NCI-H2171 treated with DMSO at 0.1 percent for 48 hours (cell line): ENCODE measurements around the gene GRPEL2.
A peak's percentile ranks its signal among the peaks of the same experiment; 100 is the strongest.
"Not testable (repeated sequence)": the region's sequence is repeated elsewhere in the genome, so short reads cannot be mapped to it uniquely, and the experiment has no call there.

Source experiments
- DNase-seq: peaks from one replicate; lab custom pipeline; 2025; lab: John Stamatoyannopoulos, UW

The GRPEL2 gene

GRCh38 chr5:149376711-149377447 is 31.6 kb downstream of the GRPEL2 start:
- no peak for DNase-seq

DNA sequence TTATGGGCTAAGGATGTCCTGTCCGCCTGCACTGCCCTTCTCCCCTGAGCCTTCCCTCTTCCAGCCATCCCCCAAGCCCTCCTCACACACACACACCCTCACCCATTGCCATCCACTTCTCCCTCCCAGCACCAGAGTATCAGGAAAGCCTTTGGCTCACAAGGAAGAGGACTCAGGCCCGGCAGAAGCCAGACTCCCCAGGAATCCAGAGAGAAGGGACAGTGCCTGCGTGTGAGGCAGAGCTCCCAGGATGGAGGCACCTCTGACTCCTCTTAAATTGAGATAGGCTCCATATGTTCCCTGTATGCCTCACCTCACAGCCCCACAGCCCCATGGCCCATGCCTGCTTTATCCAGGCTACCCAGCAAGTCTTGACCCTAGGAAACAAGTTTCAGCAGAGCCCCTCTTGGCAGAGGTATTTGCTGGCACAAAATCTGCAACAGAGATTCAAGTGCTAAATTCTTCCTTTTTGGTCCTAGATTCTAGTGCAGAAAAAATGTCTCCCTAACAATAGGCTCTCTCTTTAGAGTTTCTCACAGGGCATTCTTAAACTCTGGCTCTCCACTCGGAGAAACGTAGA is 33.0 kb downstream of the GRPEL2 start:
- no peak for DNase-seq

DNA sequence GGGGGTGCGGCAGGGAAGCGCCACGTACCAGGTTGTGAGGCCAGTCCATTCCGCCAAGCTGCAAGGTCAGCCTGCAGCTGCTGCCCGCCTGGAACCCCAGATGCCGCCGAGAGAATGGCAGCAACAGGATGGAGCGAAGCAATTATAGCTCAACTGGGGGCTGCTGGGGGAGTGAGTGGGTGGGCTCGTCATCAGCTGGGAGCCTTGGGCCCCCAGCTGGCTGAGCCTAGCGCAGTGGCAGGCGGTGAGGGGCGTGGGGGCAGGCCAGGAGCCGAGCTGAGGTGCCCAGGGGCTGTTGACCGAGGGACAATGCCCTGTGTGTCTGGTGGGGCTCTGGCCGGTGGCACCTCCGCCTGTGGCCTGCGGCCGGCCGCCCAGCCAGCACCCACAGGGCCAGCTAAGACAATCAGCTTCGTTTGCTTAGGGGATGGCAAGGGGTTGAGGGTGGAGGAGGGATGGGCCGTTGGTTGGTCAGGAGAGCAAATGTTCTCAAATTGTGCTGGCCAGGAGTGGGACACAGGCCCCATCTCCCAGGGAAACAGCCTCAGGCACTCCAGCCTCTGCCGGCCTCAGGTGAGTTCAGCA is 34.0 kb downstream of the GRPEL2 start, which contains the start of gene IL17B:
TSS of gene IL17B (minus strand) at position 116 of the 585 bp plus-strand sequence. CDS start at position 49, 67 bp downstream.
- no peak for DNase-seq

DNA sequence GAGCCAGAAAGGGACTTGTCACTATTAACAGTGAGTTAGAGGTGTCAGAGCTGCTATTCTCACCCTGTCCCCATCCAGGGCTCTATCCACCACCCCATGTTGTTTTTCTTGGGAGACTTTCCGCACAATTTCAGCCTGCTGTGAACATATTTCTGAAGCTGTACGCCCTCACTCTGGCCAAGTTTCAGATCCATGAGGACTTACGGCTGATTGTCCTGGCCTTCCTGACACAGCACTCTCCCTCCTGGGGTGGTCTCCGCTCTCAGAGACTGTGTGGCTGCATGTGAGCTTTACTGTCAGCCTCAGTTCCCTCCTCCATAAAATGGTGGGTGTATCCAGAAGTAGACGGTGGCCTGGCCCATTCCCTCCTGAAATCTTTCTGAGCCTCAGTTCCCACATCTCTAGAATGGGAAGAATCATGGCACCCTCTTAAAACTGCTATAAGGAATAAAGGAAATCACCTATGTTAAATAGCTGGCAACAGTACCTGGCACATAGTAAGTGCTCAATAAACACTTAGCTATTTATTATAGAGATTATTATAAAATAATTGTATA is 34.6 kb downstream of the GRPEL2 start:
- no peak for DNase-seq

GRCh38 chr5:149380466-149381121 is 35.3 kb downstream of the GRPEL2 start:
- no peak for DNase-seq

DNA sequence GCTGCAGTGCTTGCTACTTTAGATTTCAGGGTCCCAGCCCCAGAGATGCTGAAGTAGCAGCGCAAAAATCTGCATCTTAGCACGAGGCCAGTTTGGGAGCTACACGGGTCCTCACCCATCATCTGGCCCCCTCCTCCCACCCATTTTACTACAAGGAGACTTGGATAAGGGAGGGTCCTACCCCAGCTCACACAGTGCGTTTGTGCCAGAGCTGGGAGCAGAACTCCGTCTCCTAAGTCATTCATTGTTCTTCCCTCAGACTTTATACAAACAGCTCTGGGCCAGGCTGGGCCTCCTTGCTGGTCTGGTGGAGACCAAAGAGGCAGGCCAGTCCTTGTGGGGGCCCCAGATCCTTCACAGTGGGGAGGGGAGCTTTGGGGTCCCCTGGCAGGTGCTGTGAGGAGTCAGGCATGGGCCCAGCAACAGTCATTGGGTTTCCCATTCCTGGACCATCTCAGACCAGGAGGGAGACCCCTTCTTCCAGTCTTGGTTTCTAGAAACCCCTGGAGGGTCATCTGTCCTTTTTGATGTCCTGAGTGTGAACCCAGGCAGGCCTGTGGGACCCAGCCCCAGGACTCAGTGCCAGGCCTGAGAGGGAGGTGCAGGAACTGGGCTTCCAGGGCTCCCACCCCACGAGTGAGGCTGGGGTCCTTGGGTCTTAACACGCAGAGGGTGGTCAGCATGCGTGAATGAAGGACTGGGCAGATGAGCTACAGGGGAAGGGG is 36.1 kb downstream of the GRPEL2 start:
- DNase-seq, result no peak

- DNase-seq, result peak; percentile 31
Observed at GRCh38 chr5:149381986-149382338, 36.7 kb downstream of the GRPEL2 start.

DNA sequence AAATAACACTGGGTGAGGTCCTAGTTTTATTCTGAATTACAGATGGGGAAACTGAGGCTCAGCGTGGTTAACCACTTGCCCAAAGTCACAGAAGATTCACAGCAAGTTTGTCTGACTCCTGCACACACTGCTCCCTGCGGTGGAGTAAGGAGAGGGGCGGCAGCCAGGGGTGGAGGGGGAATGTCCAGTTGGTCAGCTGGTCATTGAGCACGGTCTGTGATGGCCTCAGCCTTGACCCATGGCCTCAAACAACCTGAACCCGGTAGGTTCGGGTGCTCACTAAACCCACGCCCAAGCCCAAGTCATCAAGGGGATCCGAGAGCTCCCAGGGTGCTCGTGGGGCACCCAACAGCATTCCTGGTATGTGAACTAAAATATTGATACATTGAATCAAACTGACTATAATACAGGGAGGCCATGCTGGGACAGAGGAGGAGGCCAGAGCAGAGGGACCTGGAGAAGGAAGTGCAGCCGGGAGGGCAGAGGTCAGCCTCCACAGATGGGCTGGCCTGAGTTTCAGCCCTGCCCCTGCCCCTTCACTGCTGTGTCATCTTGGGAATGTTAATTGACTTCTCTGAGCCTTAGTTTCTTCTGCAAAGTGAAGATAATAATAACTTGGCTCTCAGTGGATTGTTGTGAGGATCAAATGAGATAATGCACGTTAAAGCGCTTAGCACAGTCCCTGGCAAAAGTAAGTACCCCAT is 37.4 kb downstream of the GRPEL2 start:
- DNase-seq, result no peak

GRCh38 chr5:149383399-149383798 is 38.1 kb downstream of the GRPEL2 start:
- no peak for DNase-seq

- no peak for DNase-seq
Observed at GRCh38 chr5:149386166-149386565, 40.9 kb downstream of the GRPEL2 start.

DNA sequence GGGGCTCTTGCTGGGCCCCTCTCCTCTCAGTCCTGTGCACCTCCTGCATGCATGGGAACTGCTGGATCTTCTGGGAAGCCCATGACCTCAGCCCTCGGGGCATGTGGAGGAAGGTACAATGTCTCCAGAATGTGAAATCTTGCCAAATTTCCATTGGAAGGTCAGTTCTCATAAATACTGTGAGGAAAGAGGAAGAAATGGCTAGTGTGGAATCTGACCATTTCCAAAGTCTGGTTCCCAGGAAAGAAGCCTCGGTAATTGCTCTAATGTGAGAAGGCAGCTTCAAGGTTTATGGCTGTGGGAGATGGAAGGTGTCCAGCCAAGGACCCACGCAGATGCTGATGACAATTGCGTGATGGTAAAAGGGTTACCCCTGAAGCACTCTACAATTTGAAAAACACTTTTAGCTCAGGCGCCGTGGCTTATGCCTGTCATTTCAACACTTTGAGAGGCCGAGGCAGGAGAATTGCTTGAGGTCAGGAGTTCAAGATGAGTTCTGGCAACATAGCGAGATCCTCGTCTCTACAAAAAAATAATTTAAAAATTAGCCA is 41.9 kb downstream of the GRPEL2 start:
- DNase-seq, result no peak

GRCh38 chr5:149387982-149388381 is 42.7 kb downstream of the GRPEL2 start:
- DNase-seq, result no peak

DNA sequence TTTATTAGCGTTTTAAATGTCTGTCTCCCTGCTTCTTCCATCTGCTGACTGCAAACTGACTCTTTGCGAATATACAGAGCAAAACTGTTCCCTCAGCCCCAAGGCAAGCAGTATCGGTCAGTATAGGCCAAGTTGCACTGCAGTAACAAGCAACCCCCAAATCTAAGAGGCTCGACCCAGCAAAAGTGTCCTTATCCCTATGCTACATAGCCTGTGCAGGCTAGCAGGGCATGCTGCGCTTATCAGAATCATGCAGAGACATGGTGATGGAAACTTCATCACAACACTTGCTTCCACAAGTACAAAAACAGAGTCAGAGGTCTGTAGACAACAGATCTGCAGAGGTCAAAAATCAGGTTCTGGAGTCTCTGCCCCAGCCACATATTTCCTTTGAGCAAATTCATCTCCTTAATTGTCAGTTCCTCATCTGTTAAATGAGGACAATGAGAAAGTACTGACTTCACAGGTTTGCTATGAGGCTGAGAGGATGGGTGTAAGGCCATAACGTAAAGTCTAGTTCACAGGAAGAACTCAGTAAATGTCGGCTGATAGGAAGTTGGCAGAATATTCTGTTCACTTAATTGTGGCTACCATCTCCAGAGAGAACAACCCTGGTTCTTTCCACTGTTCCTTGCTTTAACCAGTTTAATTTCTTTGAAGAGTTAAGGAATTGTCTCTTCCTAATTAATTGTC is 43.3 kb downstream of the GRPEL2 start:
- no peak for DNase-seq

DNA sequence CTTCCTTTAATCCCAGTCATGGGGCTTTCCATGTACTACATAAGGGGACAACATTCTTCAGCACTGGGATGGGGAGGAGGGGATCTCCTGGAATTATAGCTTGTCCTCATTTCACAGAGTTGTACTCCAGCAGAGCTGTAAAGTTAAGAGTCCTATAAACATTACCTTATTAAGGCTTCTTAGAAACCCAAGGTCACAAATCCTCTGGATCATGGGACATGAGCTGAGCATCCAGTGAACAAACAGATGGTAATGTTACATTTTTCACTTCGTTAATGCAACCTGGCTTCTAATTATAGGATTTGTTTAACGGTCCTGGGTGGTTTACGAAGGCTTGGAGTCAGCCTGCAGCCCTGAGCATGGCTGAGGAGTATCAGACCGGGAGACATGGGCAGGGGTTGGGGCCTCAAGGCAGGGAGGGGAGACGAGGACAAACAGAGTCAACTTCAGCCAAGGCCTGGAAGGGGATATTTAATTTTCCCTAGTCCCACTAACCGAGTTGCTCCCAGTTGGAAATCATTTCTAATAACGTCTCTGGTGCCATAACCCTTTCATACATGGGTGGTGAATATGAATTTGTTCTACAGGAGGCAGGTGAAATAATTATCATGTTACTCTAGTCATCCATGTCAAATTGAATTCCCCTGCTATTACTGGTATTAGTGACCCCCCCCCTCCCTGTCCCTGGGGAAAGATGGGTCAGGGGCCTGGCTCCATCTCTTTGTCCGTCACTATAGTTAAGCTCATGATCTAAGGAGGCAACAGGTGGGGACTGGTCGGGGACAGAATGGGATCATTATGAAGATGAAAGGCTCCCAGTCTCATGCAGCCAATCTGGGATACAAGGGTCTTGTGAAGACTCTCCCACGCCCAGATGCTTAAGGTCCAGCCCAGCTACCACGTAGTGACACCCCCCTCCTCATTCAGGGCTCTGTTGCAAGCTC is 44.5 kb downstream of the GRPEL2 start:
- no peak for DNase-seq

- not testable (repeated sequence) for DNase-seq
Observed at GRCh38 chr5:149391076-149391475, 45.8 kb downstream of the GRPEL2 start.

- no peak for DNase-seq
Observed at GRCh38 chr5:149391524-149391923, 46.2 kb downstream of the GRPEL2 start.

DNA sequence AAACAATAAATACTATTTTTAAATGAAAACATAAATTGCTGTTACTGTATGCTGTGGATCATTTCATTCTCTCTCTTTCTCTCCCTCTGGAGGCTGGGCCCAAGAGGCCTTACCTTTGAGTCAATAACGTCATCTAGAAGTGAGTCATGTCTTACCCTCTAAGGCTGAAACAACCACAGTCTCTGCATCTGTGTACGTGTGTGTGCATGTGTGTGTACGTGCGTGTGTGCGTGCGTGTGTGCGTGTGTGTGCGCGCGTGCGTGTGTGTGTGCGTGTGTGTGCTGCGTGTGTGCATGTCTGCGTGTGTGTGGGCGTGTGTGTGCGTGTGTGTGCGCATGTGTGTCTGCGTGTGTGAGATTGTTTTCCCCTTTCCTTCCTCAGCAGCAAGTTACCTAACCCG is 47.4 kb downstream of the GRPEL2 start:
- DNase-seq, result no peak

GRCh38 chr5:149394996-149395395 is 49.7 kb downstream of the GRPEL2 start:
- not testable (repeated sequence) for DNase-seq

DNA sequence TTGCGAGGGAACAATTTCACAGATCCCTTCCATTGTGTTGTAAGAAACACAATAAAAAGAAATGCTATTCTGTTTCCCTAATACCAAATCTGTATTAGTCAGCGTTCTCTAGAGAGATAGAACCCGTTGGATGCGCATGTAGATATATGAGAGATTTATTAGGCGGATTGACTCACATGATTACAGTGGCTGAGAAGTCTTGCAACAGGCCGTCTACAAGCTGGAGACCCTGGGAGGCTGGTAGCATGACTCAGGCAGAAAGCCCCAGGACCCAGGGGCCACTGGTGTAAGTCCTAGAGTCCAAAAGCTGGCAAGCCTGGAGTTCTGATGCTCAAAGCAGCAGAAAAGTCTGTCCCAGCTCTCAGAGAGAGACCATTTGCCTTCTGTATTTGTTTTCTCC is 52.2 kb downstream of the GRPEL2 start:
- DNase-seq, result no peak
